Breast epithelium (tissue), 4 donors: ENCODE results near the gene PDRG1. TPM values are rescaled to one million over a fixed set of nuclear protein-coding genes. Genes with fewer than 3 reads are reported as not detected.

ENCODE experiments used
- DNase-seq, 2 donors: peaks; one replicate each; pipeline ENCODE4 v3.0.0-alpha.2; 2019; ENCODE audit warnings: low spot score in 2 of 2
- H3K27ac ChIP-seq, 2 donors: fragments of 200-600 bp; sonication (generic) in 1 of 2; one replicate each; pipeline ENCODE4 v1.5.1; 2016 to 2019; ENCODE audit warnings: mild to moderate bottlenecking in 1 of 2
- H3K27me3 ChIP-seq, 2 donors: fragments of 200-600 bp; sonication (generic) in 1 of 2; one replicate each; pipeline versions ENCODE4 v1.5.1 to v1.6.0; 2017 to 2019; ENCODE audit warnings: control low read depth in 1 of 2, mild to moderate bottlenecking in 1 of 2
- H3K36me3 ChIP-seq: fragments of 200-600 bp; one replicate; pipeline ENCODE4 v1.5.1; 2019
- H3K4me1 ChIP-seq, 2 donors: fragments of 200-600 bp; sonication (generic); one replicate each; pipeline ENCODE4 v1.5.1; 2016 to 2019; ENCODE audit warnings: control low read depth in 1 of 2
- H3K4me3 ChIP-seq, 3 donors: fragments of 200-600 bp; sonication (generic); 1 replicate in 2 of 3; 2 replicates in 1 of 3; pipeline ENCODE4 v1.5.1; 2016 to 2019; ENCODE audit warnings: mild to moderate bottlenecking in 3 of 3, moderate library complexity in 2 of 3
- H3K9me3 ChIP-seq, 2 donors: fragments of 200-600 bp; sonication (generic) in 1 of 2; one replicate each; pipeline ENCODE4 v1.5.1; 2016 to 2019; ENCODE audit warnings: control low read depth in 1 of 2
- CTCF ChIP-seq, 3 donors: fragments of 450-650 bp; IDR thresholded peaks; one replicate each; pipeline ENCODE4 v1.5.1; 2016 to 2017; ENCODE audit warnings: antibody characterized with exemption in 3 of 3, mild to moderate bottlenecking in 3 of 3, moderate library complexity in 3 of 3
- POLR2A ChIP-seq: fragments of 450-650 bp; IDR thresholded peaks from one replicate; pipeline ENCODE4 v1.6.1; 2016; ENCODE audit warnings: antibody characterized with exemption, mild to moderate bottlenecking, moderate library complexity
- POLR2AphosphoS5 ChIP-seq, 3 donors: sonication (generic); formaldehyde crosslinking; IDR thresholded peaks; one replicate each; pipeline ENCODE4 v1.6.1; 2017; ENCODE audit warnings: antibody characterized with exemption in 3 of 3
- intact Hi-C: fragments of 100-400 bp; cut with DNase I; formaldehyde crosslinking; loops from one replicate; pipeline ENCODE4 v1.15.1; 2023; ENCODE audit warnings: low total_unique reads
- total RNA-seq, 3 donors: library from RNA; depleted of rRNA; stranded (reverse); fragments of >200 nt; gene quantifications; one replicate each; pipeline ENCODE4 v1.1.0, GENCODE V29; 2016

Gene PDRG1
- total RNA-seq, 3 donors from 2014 or later = 5.1 to 11.1 (median 9.8) TPM

- intact Hi-C loops = no loop called here
- TF ChIP-seq POLR2AphosphoS5 (IDR thresholded peaks at IDR 0.05) (no peak), CTCF (IDR thresholded peaks at IDR 0.05) (no peak), POLR2A (no peak)
- no peaks in the 10 kb centered on the region for H3K27me3 ChIP-seq
- no peaks in the 10 kb centered on the region for H3K9me3 ChIP-seq
- no peak overlapping the region for H3K4me3 ChIP-seq
- no peak for DNase-seq
- no peak overlapping the region for H3K27ac ChIP-seq
- no peaks in the 10 kb centered on the region for H3K36me3 ChIP-seq
- no peaks in the 10 kb centered on the region for H3K4me1 ChIP-seq
These were observed 36.2 kb downstream of the PDRG1 start for GRCh38 chr20:31915491-31916280.

GRCh38 chr20:31914170-31914569 is 37.7 kb downstream of the PDRG1 start:
- H3K4me1 ChIP-seq = no peaks in the 10 kb centered on the region
- no peaks in the 10 kb centered on the region for H3K9me3 ChIP-seq
- no peak for DNase-seq
- no peak overlapping the region for H3K27ac ChIP-seq
- no peaks in the 10 kb centered on the region for H3K27me3 ChIP-seq
- no peak overlapping the region for H3K4me3 ChIP-seq
- intact Hi-C loops = no loop called here
- H3K36me3 ChIP-seq = no peaks in the 10 kb centered on the region
- TF ChIP-seq POLR2AphosphoS5 (IDR thresholded peaks at IDR 0.05) = no peak
- TF ChIP-seq CTCF (IDR thresholded peaks at IDR 0.05) = no peak
- TF ChIP-seq POLR2A = no peak

- Histone ChIP-seq H3K27ac (no peak overlapping the region), H3K4me1 (no peaks in the 10 kb centered on the region), H3K27me3 (no peaks in the 10 kb centered on the region), H3K4me3 (no peak overlapping the region), H3K9me3 (no peaks in the 10 kb centered on the region), H3K36me3 (no peaks in the 10 kb centered on the region)
- intact Hi-C loops = no loop called here
- TF ChIP-seq CTCF (IDR thresholded peaks at IDR 0.05) (no peak), POLR2AphosphoS5 (IDR thresholded peaks at IDR 0.05) (no peak), POLR2A (no peak)
- no peak for DNase-seq
These were observed 38.3 kb downstream of the PDRG1 start for GRCh38 chr20:31913431-31914157.

- Histone ChIP-seq H3K27me3 (no peaks in the 10 kb centered on the region), H3K9me3 (no peaks in the 10 kb centered on the region), H3K4me1 (no peaks in the 10 kb centered on the region), H3K4me3 (no peak overlapping the region), H3K36me3 (no peaks in the 10 kb centered on the region), H3K27ac (no peak overlapping the region)
- DNase-seq = no peak
- intact Hi-C loops = no loop called here
- TF ChIP-seq CTCF (IDR thresholded peaks at IDR 0.05) (no peak), POLR2AphosphoS5 (IDR thresholded peaks at IDR 0.05) (no peak)
These were observed 41.6 kb downstream of the PDRG1 start for GRCh38 chr20:31910071-31910803.
